Erythroblast (primary cell): ENCODE results near the gene SH3BGRL2.

ENCODE experiments used
- GATA1 ChIP-seq: IDR thresholded peaks from 2 replicates; pipeline ENCODE4 v1.6.1; 2011; ENCODE audit warnings: low read depth, mild to moderate bottlenecking, control low read depth, low read length, moderate library complexity
- POLR2A ChIP-seq: IDR thresholded peaks from 2 replicates; pipeline ENCODE4 v1.6.1; 2011; ENCODE audit warnings: mild to moderate bottlenecking, low read length

GRCh38 chr6:79646006-79646405, 14.9 kb downstream of the SH3BGRL2 start:
- TF ChIP-seq POLR2A (no peak), GATA1 (no peak)
